GM21528 (cell line): ENCODE results near the gene NDUFA13.
"Not testable (repeated sequence)": the region's sequence is repeated elsewhere in the genome, so short reads cannot be mapped to it uniquely, and the experiment has no call there.

Source experiments
- ATAC-seq: cut with Tn5 transposase; IDR thresholded peaks from one replicate; pipeline ENCODE4 v1.9.1; 2021; ENCODE audit warnings: mild to moderate bottlenecking, moderate library complexity; ENCODE audit not compliant: unreplicated experiment, low FRiP score

The NDUFA13 gene

DNA sequence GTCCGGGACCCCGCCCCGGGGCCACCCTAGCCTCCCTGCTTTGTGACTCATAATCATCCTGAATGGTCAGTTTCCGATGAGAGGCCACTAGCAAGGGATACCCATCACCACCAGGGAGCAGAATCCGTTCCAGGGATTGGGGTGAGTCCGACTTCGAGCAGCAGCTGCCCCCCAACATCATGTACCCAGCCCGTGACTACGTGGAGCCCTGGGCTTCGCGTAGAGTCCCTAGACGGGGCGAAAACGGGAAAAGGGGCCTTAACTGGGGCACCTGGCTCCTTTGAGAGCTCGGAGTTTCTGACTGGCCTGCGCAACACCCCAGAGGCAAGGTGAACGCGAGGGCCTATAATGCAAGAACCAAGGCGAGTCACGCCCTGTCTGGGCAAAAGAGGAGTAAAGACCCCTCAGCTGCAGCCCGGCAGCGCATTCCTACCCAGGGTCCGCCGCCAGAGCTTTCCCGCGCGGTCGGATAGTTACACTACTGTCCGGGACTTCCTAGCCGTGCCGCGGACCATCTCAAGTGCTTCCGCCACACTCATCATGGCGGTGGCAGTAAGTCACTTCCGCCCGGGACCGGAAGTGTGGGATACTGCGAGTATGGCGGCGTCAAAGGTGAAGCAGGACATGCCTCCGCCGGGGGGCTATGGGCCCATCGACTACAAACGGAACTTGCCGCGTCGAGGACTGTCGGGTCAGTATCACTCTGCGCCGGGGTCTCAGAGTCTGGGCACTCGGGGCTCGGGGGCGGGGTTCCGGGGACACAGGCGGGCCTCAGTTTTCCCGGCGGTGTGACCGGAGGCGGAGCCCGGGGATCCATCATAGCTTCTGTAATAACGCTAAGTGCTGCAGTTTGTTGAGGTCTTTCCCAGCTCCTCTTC, at the start of gene NDUFA13:
Gene NDUFA13 (plus strand): TSS at position 584 of the 878 bp plus-strand sequence. CDS start 14 bp downstream, at position 598.
- peak; percentile 91 for ATAC-seq

GRCh38 chr19:19468424-19469050, 47.5 kb upstream of the NDUFA13 start:
- no peak for ATAC-seq

GRCh38 chr19:19470579-19470978, 45.4 kb upstream of the NDUFA13 start:
- no peak for ATAC-seq

GRCh38 chr19:19471682-19472081, 44.3 kb upstream of the NDUFA13 start:
- no peak for ATAC-seq

GRCh38 chr19:19472106-19472505, 43.9 kb upstream of the NDUFA13 start:
- ATAC-seq, result not testable (repeated sequence)

DNA sequence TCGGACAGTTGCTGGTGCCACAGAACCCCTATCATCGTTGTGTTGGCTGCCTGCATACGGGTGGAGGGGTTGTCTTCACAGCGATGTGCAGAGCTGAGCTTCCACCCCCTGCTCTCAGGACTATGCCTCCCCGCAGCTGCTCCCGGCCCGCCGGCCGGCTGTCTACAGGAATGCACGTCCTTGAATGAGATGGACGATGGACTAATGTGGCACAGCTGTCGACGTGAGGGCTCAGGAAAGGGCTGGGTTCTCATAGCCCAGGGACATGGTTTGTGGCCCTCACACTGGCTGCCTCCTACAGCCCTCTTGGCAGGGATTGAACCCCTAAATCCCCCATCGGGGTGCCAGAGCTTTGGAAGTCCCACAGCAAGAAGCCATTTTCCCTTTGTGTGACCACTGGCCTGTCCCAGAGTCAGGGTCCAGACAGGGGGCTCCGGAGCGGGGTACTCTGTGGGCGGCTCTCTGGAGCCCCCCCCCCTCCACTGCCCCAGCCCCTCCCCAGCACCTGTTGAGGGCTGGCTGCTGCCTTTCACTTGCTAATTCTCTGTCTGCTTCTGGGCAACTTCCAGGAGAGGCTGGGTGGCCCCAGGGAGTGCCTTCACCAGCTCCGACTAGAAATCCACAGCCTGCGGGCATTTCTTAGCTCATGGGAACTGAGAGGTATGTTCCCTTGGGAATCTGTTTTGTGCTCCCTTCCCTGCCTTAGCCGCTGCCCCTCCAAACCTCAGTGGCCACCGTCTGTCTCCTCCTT, 40.8 kb upstream of the NDUFA13 start:
- no peak for ATAC-seq

GRCh38 chr19:19475849-19476828, 39.9 kb upstream of the NDUFA13 start:
- no peak for ATAC-seq

DNA sequence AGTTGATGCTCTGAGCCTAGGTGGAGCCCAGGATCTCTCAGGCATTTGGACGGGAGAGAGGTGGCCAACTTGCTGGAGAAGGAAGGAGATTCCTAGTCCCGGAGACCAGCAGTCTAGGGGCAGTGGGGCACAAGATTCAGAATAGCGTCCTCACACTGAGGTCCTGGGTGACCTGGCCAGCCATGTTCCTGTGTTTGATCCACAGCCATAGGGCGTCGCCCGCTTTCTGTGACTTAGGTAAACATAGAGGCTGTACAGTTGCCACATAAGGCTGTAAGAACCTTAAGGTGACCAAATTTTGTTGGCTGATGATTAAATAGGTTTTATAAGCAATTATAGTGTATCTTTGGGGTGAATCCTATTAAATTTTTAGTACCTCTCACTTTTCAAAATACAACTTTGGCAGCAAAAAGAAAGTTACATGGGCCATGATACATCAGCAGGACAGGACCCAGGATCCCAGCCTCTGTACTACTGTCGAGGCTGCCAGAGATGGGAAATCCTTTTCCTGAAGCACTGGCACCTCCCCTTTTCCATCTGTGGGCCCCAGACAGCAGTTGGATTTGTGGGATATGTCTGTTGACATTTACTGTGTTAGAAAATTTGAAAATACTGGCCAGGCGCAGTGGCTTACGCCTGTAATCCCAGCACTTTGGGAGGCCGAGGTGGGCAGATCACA, 38.2 kb upstream of the NDUFA13 start:
- ATAC-seq, result no peak

DNA sequence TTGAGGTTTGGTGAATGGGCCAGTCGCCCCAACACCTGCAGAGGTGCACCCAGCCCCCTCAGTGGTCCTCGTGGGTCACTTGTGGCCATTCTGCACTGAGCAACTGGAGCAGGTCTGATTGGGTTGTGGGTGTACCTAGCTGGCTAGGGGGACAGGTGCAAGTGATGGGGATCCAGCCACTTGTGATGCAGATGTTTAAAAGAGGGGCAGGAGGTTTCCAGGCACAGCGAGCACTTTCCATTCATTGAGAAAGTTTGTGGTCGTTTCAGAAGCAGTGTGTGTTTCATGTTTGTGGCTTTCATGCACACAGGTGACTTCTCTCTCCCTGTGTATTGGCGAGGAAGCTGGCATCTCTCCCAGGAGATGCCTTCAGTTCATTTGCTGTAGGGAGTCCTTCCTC, 35.3 kb upstream of the NDUFA13 start:
- no peak for ATAC-seq

DNA sequence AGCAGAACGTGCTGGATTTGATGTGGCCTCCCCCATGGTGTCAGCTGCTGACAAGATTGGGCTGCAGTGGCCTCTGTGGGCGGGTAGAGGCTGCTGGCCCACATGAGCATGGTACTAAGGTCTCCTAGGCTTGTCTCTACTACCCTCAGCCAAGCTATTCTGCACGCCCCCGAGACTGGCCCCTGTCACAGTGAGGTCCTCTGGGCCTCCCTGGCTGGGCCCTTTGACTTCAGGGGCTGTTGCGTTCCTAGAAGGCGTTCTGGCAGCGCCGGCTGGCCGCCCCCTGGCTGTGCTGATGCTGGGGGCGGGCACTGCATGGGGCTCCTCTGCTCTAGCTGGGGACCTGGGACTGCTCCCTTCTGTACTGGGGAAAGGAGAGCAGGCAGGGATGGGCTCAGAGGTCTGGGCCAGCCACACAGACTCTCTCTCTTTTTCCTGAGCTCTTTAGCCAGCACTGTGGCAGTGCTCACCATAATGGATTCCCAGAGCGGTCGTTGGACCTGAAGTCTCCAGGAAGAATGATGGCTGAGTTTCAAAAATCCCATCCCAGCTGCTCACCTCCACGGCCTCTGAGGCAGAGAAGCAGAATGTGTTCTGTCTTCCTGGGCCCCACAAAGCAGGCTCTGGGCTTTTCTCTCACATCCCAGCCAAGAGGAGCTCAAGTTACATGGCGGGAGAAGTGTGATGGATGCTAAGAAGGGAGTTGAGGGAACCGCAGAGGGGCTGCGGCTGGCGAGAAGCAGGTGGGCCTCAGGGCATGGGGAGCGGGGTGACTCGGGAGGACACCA, 33.0 kb upstream of the NDUFA13 start:
- no peak for ATAC-seq

DNA sequence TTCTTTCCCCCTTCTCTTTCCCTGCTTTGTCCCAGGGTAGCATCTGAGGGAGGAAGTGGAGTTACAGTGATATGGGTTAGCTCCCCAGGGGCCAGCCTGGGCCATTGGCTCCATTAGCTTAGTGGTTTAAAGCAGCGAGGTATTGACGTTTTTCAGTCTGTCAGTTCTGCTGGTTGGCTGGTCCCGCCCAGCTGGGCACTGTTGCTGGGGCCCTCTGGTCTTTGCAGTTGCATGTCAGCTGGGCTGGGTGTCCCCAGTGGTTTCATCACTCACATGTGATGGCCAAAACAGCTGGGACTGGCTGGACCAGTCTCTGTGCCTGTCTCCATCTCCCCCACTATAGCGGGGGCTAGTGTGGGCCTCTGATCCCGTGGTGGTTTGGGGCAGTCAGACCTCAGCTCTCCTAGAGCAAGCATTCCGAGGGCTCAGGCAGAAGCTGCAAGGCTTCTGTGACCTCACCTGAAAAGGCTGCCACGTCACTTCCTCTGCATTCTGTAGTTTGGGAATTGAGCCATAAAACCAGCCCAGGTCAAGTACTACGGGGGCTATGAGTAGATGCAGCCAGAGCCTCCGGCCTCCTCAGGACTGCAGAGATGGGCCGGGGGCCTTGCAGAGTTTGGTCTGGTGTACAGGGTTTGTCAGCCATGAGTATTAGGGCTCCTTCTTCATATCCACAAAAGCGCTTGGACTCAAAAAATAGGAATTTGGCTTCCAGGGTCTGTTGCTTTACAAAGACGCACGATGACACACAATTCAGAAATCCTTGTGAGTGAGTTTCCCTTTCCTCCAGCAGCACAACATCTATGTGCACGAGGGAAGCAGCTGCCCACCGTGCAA, 30.6 kb upstream of the NDUFA13 start:
- no peak for ATAC-seq

- ATAC-seq, result no peak
Measured at GRCh38 chr19:19485998-19486290, 30.1 kb upstream of the NDUFA13 start.

DNA sequence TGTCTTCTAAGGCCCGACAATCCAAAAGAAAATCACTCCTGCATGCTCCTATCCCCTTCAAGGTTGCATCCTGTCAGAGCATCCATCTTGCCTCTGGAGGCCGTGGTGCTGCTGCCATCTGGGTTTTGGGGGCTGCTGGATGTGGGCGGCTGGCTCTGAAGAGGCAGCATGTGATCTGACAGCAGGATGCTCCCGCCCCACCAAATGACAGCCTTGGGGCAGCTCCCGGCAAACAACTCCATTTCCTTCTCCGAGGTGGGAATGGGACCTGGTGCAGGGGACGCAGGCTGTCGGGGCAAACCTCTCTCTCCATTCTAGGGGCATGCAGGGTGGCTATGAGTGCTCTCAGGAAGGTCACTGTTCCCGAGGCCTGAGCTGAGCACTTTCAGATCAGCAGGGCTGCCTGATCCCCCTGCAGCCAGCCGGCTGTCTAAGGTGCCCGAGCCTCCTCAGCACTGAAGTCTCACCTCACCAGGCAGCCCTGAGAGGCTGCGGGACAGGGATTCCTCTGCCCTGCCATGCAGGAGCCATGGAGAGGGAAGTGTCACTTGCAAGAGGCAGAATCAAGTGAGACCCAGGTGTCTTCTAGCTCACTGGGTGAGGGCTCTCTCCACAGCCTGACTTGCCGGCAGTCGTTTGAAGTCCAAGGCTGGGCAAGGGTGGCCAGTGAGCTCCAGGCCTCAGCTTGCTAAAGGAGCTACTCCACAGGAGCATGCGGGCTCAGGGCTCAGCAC, 29.5 kb upstream of the NDUFA13 start:
- ATAC-seq, result no peak

DNA sequence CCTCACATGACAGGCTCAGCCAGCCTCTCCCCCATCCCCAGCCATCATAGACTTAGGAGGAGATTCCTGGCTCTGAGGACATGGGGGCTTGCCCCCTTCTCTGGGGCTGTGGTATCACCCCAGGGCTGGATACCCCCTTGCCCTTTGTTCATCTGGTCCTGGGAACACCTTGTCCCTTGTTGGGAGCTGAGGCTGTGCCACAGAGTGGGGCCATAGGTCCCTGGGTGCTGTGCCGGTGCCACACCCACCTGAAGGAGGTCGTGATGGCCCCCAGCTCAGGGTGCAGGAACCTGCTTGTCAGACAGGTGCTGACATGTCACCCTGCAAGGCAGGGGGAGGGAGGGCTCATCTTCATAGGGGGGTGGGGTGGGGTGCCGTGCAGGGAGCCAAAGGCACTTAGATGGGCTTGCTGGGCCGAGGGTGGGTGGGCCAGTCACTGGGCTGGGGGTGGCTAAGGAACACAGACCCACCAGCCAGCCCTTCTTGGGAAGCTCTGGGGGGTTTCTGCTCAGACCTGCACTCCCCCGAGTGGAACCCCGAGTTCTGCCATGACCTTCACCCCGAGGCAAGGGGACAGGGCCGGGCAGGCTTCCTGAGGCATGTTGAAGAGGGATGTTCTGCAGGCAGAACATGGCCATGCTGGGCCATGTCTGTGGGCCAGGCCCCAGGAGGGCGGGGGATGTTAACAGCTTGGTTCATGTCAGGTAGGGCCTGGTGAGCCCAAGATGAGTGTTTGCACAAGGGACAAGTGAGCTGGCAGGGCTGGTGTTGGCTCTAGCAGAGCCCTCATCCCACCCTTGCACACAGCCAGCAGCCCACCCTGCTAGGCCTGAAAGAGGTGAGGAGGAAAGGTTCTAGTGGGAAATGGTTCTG, 28.7 kb upstream of the NDUFA13 start:
- ATAC-seq, result no peak

DNA sequence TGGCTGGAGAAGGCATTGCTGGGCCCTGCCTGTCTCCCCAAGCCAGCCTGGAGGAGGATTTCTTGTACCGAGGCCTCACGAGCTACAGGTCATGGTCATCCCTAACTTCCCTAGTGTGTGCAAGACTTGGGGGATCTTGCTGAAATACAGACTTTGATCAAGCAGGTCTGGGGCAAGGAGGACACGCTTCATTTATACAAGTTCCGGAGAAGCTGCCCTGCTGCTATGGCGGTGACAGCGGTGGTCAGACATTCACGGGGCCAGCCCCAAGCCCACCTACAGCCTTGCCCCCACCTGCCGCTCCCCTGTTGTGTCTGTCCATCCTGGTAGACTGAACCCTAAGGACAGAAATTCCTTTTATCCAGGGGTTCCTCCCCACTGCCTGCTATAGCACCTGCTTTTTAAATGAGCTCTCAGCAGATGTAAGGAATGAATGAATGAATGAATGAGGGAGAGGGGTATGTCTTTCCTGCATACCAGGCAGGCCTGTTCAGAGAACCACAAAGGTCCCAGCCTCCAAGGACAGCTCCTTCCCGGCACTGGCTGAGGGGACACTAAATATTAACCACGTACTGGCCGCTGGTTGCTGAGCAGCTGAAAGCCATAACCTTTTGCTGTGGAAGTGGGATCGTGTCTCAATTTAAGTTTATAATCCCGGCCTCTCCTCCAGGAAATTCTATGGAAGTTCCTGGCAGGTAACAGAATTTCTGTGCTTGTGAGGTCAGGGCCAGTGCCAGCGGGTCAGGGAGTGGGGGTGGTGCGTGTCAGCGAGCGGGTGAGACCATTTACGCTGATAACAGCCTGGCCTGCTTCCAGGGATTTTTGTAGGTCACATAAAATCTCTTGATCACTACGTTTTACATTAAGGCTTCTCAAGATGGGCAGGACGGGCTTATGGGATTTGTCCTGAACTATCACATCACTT, 27.8 kb upstream of the NDUFA13 start:
- ATAC-seq, result no peak
